Measurements from ENCODE around the gene NFASC.

Gene NFASC

DNA sequence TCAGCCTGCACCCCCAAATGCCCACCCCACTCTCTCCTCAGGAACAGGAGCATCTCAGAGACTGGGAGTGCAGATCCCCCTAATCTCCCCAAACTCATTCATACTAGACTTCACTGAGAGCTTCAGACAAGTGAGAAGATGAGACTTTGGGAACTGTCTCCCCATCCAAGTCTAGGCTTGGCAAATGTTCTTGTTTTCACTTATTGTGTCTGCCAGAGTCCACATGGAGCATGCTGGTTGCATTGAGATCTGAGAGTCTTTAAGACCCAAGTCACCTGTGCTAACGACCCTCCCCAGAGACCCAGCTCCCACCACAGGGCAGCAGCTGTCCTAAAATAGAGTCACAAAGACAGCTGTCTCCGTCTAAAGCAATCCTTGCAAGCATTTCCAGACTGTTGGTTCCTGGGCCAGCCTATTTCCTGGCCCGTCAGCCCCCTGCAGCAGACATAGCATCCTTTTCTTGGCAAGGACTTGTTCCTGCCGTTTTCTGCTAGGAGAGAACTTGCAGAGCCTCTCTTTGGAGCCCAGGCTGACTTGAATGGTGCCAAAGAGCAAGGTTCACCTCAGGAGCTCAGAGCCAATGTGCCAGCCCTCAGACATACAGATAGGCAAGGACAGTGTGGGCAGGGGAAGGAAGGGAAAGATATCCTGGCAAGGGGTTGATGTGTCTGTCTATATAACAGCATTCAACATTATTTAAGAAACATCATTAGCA is 170.5 kb downstream of the NFASC start:
- Histone ChIP-seq H4K20me1 (ENCODE audit: insufficient read depth, low read length) (no peaks in the 10 kb centered on the region), H3F3A (ENCODE audit: insufficient read depth, low read length) (no peaks in the 10 kb centered on the region), H2AFZ (ENCODE audit: low read length) (no peak overlapping the region), H3K36me3 (replicated peaks; ENCODE audit: insufficient read depth, low read length) (no peaks in the 10 kb centered on the region), H3K9me3 (replicated peaks; ENCODE audit: insufficient read depth, low read length) (no peaks in the 10 kb centered on the region), H3K9ac (ENCODE audit: low read length) (no peak overlapping the region), H3K27ac (ENCODE audit: low read length) (no peak overlapping the region), H3K9me2 (replicated peaks; ENCODE audit: insufficient read depth, low read length) (no peaks in the 10 kb centered on the region), H3K4me3 (ENCODE audit: low read length) (no peak overlapping the region), H3K79me2 (ENCODE audit: low read length) (no peaks in the 10 kb centered on the region), H3K4me2 (ENCODE audit: low read depth, low read length) (no peak overlapping the region), H3K27me3 (replicated peaks; ENCODE audit: insufficient read depth, low read length) (peaks cover 67% of the 10 kb centered on the region), H3K4me1 (ENCODE audit: low read length) (no peaks in the 10 kb centered on the region)
- TF ChIP-seq EZH2 (optimal IDR thresholded peaks at IDR 0.05; ENCODE audit: low read depth, low read length), result no peak
- DNase-seq, result no peak

DNA sequence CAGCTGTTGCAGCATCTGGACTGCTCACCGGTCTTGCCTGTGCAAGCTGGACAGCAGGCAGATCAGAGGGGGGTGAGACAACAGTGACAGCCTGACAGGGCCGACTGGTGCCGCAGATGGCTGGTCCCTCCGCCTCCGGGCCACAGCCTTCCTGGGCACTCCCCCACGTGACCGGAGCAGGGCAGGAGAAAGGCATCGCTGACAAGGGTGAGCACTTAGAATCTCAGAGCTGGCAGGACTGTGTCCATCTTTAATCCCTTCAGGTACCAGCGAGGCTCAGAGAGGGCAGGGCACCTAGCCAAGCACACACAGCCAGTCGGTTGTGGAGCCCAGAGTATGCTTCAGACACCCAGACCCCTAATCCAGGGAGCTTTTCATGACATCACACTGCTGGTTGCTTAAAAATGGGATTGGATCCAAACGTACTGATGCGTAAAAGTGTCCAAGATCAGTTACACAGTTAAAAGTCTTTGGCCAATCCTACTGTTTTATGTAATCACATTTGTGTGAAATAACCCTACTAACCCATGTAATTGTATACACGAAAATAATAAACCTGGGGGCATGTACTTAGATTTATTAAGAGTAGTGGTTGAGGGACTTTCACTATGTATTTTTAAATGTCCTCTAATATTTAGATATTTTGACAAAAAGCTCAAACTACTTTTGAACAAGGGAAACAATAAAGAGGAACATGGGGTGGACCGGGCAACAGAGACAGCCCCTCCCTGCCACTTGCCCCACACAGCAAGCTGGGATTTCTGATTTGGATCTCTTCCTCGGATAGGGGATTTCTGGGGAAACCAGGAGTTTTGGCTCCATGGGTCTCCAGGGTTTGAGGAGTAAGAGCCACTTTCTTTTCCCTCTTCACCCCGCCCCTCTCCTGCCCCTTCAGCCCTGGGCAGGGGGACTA is 171.6 kb downstream of the NFASC start:
- DNase-seq, result no peak
- no peaks in the 10 kb centered on the region for H3F3A ChIP-seq (ENCODE audit: insufficient read depth, low read length)
- peaks cover 78% of the 10 kb centered on the region for H3K27me3 ChIP-seq (replicated peaks; ENCODE audit: insufficient read depth, low read length)
- H3K9me3 ChIP-seq (replicated peaks; ENCODE audit: insufficient read depth, low read length), result no peaks in the 10 kb centered on the region
- no peaks in the 10 kb centered on the region for H3K9me2 ChIP-seq (replicated peaks; ENCODE audit: insufficient read depth, low read length)
- H2AFZ ChIP-seq (ENCODE audit: low read length), result no peak overlapping the region
- no peak overlapping the region for H3K4me2 ChIP-seq (ENCODE audit: low read depth, low read length)
- no peak overlapping the region for H3K9ac ChIP-seq (ENCODE audit: low read length)
- no peaks in the 10 kb centered on the region for H3K79me2 ChIP-seq (ENCODE audit: low read length)
- H4K20me1 ChIP-seq (ENCODE audit: insufficient read depth, low read length), result no peaks in the 10 kb centered on the region
- H3K27ac ChIP-seq (ENCODE audit: low read length), result no peak overlapping the region
- H3K4me1 ChIP-seq (ENCODE audit: low read length), result no peaks in the 10 kb centered on the region
- H3K36me3 ChIP-seq (replicated peaks; ENCODE audit: insufficient read depth, low read length), result no peaks in the 10 kb centered on the region
- no peak overlapping the region for H3K4me3 ChIP-seq (ENCODE audit: low read length)
- TF ChIP-seq EZH2 (optimal IDR thresholded peaks at IDR 0.05; ENCODE audit: low read depth, low read length) (peak; percentile 68), EZH2phosphoT487 (IDR thresholded peaks at IDR 0.05; ENCODE audit: low read length) (no peak), CTCF (IDR thresholded peaks at IDR 0.05; ENCODE audit: low read length) (no peak)

- H3K27ac ChIP-seq (ENCODE audit: low read length), result no peak within 1 kb of the TSS
- H3K36me3 ChIP-seq (replicated peaks; ENCODE audit: insufficient read depth, low read length), result no peaks in the 10 kb centered on the region
- no peaks in the 10 kb centered on the region for H3K9me3 ChIP-seq (replicated peaks; ENCODE audit: insufficient read depth, low read length)
- no peaks in the 10 kb centered on the region for H3K9me2 ChIP-seq (replicated peaks; ENCODE audit: insufficient read depth, low read length)
- H3K4me1 ChIP-seq (ENCODE audit: low read length), result no peaks in the 10 kb centered on the region
- no peaks in the 10 kb centered on the region for H3K79me2 ChIP-seq (ENCODE audit: low read length)
- no peak within 1 kb of the TSS for H3K4me3 ChIP-seq (ENCODE audit: low read length)
- H4K20me1 ChIP-seq (ENCODE audit: insufficient read depth, low read length), result no peaks in the 10 kb centered on the region
- no peak for TF ChIP-seq CTCF (IDR thresholded peaks at IDR 0.05; ENCODE audit: low read length)
- TF ChIP-seq EZH2 (optimal IDR thresholded peaks at IDR 0.05; ENCODE audit: low read depth, low read length), result peak; percentile 56
- 0 out of 2 replicates have a peak, but pooled peaks have one; percentile 55 for TF ChIP-seq EZH2phosphoT487 (IDR thresholded peaks at IDR 0.05; ENCODE audit: low read length)
- no peaks in the 10 kb centered on the region for H3F3A ChIP-seq (ENCODE audit: insufficient read depth, low read length)
- H3K4me2 ChIP-seq (ENCODE audit: low read depth, low read length), result no peak within 1 kb of the TSS
- no peak within 1 kb of the TSS for H3K9ac ChIP-seq (ENCODE audit: low read length)
- no peak within 1 kb of the TSS for H2AFZ ChIP-seq (ENCODE audit: low read length)
- peaks cover 87% of the 10 kb centered on the region for H3K27me3 ChIP-seq (replicated peaks; ENCODE audit: insufficient read depth, low read length)
- no peak for DNase-seq
Observed at GRCh38 chr1:205042911-205043806, 172.5 kb downstream of the NFASC start, which contains the start of gene CNTN2. Gene CNTN2 (plus strand): TSS chr1:205043212. CDS start chr1:205053186, 9,974 bp downstream.

All from MM.1S (cell line).